Left lung (tissue), 10 donors: Measurements from ENCODE around the gene C1QA. TPM values are rescaled to one million over a fixed set of nuclear protein-coding genes. Genes with fewer than 3 reads are reported as not detected.

Experiments used
- ATAC-seq: fragments of 200-7000 bp; cut with Tn5 transposase; one replicate; pipeline ENCODE4 v1.9.1; 2020; ENCODE audit warnings: moderate library complexity
- DNase-seq, 4 donors: peaks; one replicate each; pipeline ENCODE4 v3.0.0-alpha.2; 2013 to 2020
- H3K27ac ChIP-seq, 2 donors: fragments of 200-600 bp; sonication (generic) in 1 of 2; one replicate each; pipeline versions ENCODE4 v1.5.0 to v1.8.0; 2020 to 2021
- H3K27me3 ChIP-seq, 2 donors: fragments of 200-600 bp; sonication (generic) in 1 of 2; one replicate each; pipeline versions ENCODE4 v1.5.0 to v1.8.0; 2020 to 2021
- H3K36me3 ChIP-seq, 2 donors: fragments of 200-600 bp; sonication (generic) in 1 of 2; one replicate each; pipeline versions ENCODE4 v1.5.0 to v1.8.0; 2020 to 2021
- H3K4me1 ChIP-seq, 2 donors: fragments of 200-600 bp; one replicate each; pipeline ENCODE4 v1.8.0; 2021
- H3K4me3 ChIP-seq, 2 donors: fragments of 200-600 bp; sonication (generic) in 1 of 2; one replicate each; pipeline versions ENCODE4 v1.5.0 to v1.8.0; 2020 to 2021; ENCODE audit warnings: mild to moderate bottlenecking in 1 of 2
- H3K9me3 ChIP-seq, 2 donors: fragments of 200-600 bp; sonication (generic) in 1 of 2; one replicate each; pipeline versions ENCODE4 v1.5.0 to v1.8.0; 2020 to 2021
- intact Hi-C, 2 donors: fragments of 100-400 bp; cut with DNase I; formaldehyde crosslinking; loops; one replicate each; pipeline versions ENCODE4 v1.11.2 to v1.14.2; 2022
- polyA plus RNA-seq, 6 donors: library from polyadenylated mRNA; unstranded; fragments of 120-200 nt; gene quantifications; one replicate each; pipeline ENCODE4 v1.2.1, GENCODE V29; 2013; ENCODE audit not compliant: insufficient read length in 6 of 6
- total RNA-seq, 2 donors: library from RNA; stranded (reverse); fragmentation: NEBNext Ultra II Directional; extraction: Animal tissue kit (Norgen Biotek cat#: 25700); gene quantifications; one replicate each; pipeline ENCODE4 v1.2.1, GENCODE V29; 2021
- TF ChIP-seq, protein P1 (sequence below), 2 donors: fragments of 200-600 bp; sonication (generic) in 1 of 2; IDR thresholded peaks; one replicate each; pipeline versions ENCODE4 v1.5.0 to v1.8.0; 2021; ENCODE audit warnings: antibody characterized with exemption in 2 of 2
- donor health status: DM: no; HTN: yes; CAD: no.
- donor health status: DM: no; HTN: no; CAD: no.

Gene C1QA
- total and polyA plus RNA-seq, 8 donors: 15.3 to 476 (median 24.1) TPM

DNA sequence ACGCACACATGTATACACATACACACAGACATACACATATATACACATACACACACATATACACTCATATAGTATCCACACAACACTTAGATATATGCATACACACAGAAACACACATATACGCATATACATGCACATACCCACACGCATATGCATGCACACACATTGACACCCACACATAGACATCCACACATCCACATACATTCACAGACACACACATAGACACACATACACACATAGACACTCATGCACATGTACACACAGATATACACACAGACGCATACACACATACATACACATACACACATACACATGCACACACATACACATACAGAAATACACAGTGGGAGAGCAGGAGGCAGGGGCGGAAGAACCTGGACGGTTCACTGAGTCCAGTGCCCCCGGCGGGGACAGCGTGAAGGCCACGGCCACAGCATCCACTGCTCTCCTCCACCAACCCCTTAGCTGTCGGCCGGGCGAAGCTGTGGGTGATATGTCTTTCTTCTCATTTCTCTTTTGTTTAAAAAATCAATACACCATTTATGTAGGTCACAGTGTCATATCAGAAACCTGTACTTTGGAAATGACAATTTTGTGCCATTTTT lies 13.8 kb downstream of the C1QA start:
- H3K27ac ChIP-seq: no peak overlapping the region
- DNase-seq (no peak), ATAC-seq (no peak)
- no peaks in the 10 kb centered on the region for H3K36me3 ChIP-seq
- no peaks in the 10 kb centered on the region for H3K4me1 ChIP-seq
- intact Hi-C loops: no loop called here
- H3K27me3 ChIP-seq: peaks cover 0 to 34% of the 10 kb centered on the region in 2 donors
- no peak overlapping the region for H3K4me3 ChIP-seq
- H3K9me3 ChIP-seq: no peaks in the 10 kb centered on the region
- TF ChIP-seq, protein P1, sequence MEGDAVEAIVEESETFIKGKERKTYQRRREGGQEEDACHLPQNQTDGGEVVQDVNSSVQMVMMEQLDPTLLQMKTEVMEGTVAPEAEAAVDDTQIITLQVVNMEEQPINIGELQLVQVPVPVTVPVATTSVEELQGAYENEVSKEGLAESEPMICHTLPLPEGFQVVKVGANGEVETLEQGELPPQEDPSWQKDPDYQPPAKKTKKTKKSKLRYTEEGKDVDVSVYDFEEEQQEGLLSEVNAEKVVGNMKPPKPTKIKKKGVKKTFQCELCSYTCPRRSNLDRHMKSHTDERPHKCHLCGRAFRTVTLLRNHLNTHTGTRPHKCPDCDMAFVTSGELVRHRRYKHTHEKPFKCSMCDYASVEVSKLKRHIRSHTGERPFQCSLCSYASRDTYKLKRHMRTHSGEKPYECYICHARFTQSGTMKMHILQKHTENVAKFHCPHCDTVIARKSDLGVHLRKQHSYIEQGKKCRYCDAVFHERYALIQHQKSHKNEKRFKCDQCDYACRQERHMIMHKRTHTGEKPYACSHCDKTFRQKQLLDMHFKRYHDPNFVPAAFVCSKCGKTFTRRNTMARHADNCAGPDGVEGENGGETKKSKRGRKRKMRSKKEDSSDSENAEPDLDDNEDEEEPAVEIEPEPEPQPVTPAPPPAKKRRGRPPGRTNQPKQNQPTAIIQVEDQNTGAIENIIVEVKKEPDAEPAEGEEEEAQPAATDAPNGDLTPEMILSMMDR (IDR thresholded peaks at IDR 0.05): no peak

DNA sequence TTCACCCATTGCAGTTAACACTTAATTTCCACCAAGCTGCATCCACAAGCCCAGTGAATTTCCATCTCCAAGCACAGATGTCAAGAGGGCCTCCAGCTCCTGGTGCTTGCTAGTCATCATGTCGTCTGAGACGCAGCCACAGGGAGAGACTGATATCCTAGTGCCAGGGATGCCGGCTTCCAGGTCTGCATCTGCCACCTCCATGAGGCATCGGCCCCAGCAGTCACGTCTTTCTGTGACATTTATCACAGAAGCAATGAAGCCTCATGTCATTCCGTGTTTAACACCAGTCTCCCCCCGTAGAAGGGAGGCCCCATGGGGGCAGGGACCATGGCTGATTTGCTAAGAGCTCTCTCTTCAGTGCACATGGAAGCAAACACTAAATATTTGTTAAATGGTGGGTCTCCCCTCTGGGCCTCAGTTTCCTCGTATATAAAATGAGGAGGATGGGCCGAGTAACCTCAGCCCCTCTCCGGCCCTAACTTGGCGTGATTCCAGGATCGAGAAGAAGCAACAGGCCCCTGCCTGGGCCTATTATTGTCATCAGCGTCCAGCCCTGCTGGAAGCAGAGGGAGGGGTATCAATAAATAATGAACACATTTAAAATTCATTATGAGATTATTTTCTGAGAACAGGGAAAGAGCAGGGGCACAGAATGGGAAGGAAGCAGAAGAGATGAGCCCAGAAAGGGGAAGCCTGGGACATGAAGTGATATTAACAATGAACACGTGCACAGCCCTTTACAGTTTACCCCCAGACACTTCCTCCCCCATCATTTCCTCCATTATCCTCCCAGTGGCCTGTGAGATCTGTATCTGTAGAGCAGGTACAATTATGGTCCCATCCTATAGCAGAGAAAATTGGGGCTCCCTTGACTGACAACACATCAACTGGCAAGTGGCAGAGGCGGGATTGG lies 15.8 kb downstream of the C1QA start:
- no peaks in the 10 kb centered on the region for H3K9me3 ChIP-seq
- H3K36me3 ChIP-seq: no peaks in the 10 kb centered on the region
- peaks cover 0 to 49% of the 10 kb centered on the region in 2 donors for H3K27me3 ChIP-seq
- H3K4me3 ChIP-seq: no peak overlapping the region
- no peaks in the 10 kb centered on the region for H3K4me1 ChIP-seq
- peak; percentile 49 for ATAC-seq
- intact Hi-C loops: no loop called here
- TF ChIP-seq, protein P1 (IDR thresholded peaks at IDR 0.05): no peak
- DNase-seq: no peak
- H3K27ac ChIP-seq: no peak overlapping the region

DNA sequence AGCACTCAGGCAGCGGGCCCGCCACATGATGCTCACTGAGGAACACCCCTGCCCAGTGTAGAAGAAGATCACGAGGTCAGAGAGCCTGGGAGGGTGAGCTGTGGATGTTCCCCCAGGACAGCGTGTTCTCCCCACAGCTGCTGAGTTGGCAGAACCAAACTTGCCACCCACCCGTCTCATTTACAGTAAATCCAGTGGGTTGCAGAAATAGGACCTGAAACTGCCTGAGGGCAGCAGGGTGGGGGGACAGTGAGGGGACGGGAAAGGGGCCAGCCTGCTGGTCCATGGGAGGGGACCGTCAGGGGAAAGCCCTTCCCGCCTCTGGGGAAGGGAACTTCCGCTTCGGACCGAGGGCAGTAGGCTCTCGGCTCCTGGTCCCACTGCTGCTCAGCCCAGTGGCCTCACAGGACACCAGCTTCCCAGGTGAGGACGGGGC lies 16.5 kb downstream of the C1QA start, which contains the start of gene C1QB:
TSS of gene C1QB (plus strand) at position 356 of the 436 bp plus-strand sequence. CDS start 6,227 bp downstream, outside the sequence.
- H3K27ac ChIP-seq: peak within 1 kb of the TSS in 1 of 2 donors; percentile 58

DNA sequence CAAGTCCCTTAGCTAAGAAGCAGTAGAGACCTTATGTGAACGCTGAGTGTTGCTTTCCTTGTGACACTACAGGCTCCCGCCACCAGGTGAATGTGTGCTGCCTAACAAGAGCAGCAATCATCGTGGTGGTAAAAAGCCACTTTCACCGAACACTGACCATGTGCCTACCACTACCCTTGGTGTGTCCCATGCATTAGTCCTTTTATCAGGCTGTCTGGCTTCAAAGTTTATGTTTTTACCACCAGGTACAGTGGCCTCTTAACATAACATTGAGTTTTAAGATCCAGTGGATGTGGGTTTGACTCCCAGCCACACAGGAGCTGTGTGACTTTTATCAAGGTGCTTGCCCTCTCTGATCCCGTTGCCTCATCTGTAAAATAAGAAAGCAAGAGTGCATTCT lies 18.3 kb downstream of the C1QA start:
- intact Hi-C loops: no loop called here
- H3K4me1 ChIP-seq: no peaks in the 10 kb centered on the region
- ATAC-seq (no peak), DNase-seq (no peak)
- H3K27ac ChIP-seq: no peak overlapping the region
- H3K36me3 ChIP-seq: no peaks in the 10 kb centered on the region
- peaks cover 0 to 54% of the 10 kb centered on the region in 2 donors for H3K27me3 ChIP-seq
- TF ChIP-seq, protein P1 (IDR thresholded peaks at IDR 0.05): no peak
- H3K4me3 ChIP-seq: peak overlapping the region; percentile 18 to 42
- H3K9me3 ChIP-seq: no peaks in the 10 kb centered on the region

More for the DNA sequence above, 16.5 kb downstream of the C1QA start, which contains the start of gene C1QB:
- H3K4me1 ChIP-seq: no peaks in the 10 kb centered on the region
- no peaks in the 10 kb centered on the region for H3K9me3 ChIP-seq
- peak within 1 kb of the TSS; percentile 18 to 42 for H3K4me3 ChIP-seq
- intact Hi-C loops: no loop called here
- TF ChIP-seq, protein P1 (IDR thresholded peaks at IDR 0.05): no peak
- ATAC-seq: peak; percentile 76
- peak in 1 of 4 donors; percentile 81 for DNase-seq
- H3K36me3 ChIP-seq: no peaks in the 10 kb centered on the region
- peaks cover 0 to 52% of the 10 kb centered on the region in 2 donors for H3K27me3 ChIP-seq
